ENCODE data around the gene EZR.
"Not testable (repeated sequence)": the region's sequence is repeated elsewhere in the genome, so short reads cannot be mapped to it uniquely, and the experiment has no call there.

Gene EZR

GRCh38 chr6:158826819-158827501, 7.8 kb upstream of the EZR start:
- no CpG with 5 or more reads among the region's 4 CpGs for WGBS, 2 donors (ENCODE audit: extremely low coverage in 2 of 2, insufficient read length in 2 of 2, insufficient replicate concordance in 1 of 2)
- no peak for DNase-seq (ENCODE audit: low spot score)
- H3K4me2 ChIP-seq (ENCODE audit: insufficient read depth, low read length, poor library complexity, severe bottlenecking) = no peak overlapping the region

DNA sequence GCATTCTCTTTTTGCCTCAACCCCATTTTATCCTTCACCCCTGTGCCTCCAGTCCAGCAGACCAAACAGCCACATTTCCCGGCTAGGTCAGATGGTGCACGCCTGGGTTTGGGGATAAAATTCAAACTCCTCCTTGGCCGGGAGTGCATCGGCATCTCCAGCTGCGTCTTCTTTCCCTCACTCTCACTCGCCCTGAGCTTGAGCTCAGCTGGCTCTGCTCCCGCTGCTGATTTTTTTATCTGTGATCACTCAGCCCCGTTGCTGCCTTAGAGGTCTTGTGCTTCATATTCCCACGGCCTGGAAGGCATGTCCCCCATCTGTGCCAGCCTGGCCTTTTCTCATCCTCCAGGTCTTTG, 6.8 kb upstream of the EZR start:
- Histone ChIP-seq H2AFZ (ENCODE audit: low read length) (peak overlapping the region; percentile 36), H2BK120ac (ENCODE audit: low read depth, low read length) (no peak overlapping the region), H3K4me2 (ENCODE audit: insufficient read depth, low read length, poor library complexity, severe bottlenecking) (no peak overlapping the region), H3K9me3 (replicated peaks in 1 of 2; ENCODE audit: control insufficient read depth in 2 of 2, insufficient read depth in 1 of 2, low read depth in 1 of 2, low read length in 2 of 2) (no peaks in the 10 kb centered on the region), H3K4me1 (ENCODE audit: control insufficient read depth in 2 of 2, insufficient read depth in 1 of 2, low read depth in 1 of 2, low read length in 2 of 2) (no peaks in the 10 kb centered on the region), H3K4me3 (ENCODE audit: low read length in 2 of 2) (no peak overlapping the region), H2BK15ac (ENCODE audit: low read length) (no peak overlapping the region), H3K4ac (ENCODE audit: low read length) (no peak overlapping the region), H3K27ac (replicated peaks; ENCODE audit: low read length) (no peak overlapping the region), H3K27me3 (ENCODE audit: control insufficient read depth in 3 of 3, insufficient read depth in 3 of 3, low read depth in 1 of 3, low read length in 3 of 3) (no peaks in the 10 kb centered on the region), H3K23ac (ENCODE audit: low read depth, low read length, poor library complexity) (no peak overlapping the region), H4K91ac (ENCODE audit: low read depth, low read length, poor library complexity) (no peak overlapping the region), H3K36me3 (replicated peaks in 1 of 2; ENCODE audit: control insufficient read depth in 2 of 2, insufficient read depth in 2 of 2, low read length in 2 of 2) (no peaks in the 10 kb centered on the region), H3K18ac (ENCODE audit: low read length) (no peak overlapping the region), H3K9ac (ENCODE audit: low read depth, low read length, poor library complexity) (no peak overlapping the region), H2BK5ac (ENCODE audit: low read length) (no peak overlapping the region), H4K8ac (ENCODE audit: low read depth, low read length) (no peak overlapping the region), H3K79me1 (ENCODE audit: low read depth, low read length) (peaks cover 1% of the 10 kb centered on the region), H3K14ac (ENCODE audit: low read length) (no peak overlapping the region), H2BK12ac (ENCODE audit: low read length) (no peak overlapping the region), H2AK5ac (ENCODE audit: low read depth, low read length) (peak overlapping the region; percentile 21)
- WGBS, 2 donors (ENCODE audit: extremely low coverage in 2 of 2, insufficient read length in 2 of 2, insufficient replicate concordance in 1 of 2) = no CpG with 5 or more reads among the region's 9 CpGs
- no peak for DNase-seq (ENCODE audit: low spot score)

More at GRCh38 chr6:158826819-158827501, 7.8 kb upstream of the EZR start:
- Histone ChIP-seq H4K8ac (ENCODE audit: low read depth, low read length) (no peak overlapping the region), H2AFZ (ENCODE audit: low read length) (no peak overlapping the region), H3K36me3 (replicated peaks in 1 of 2; ENCODE audit: control insufficient read depth in 2 of 2, insufficient read depth in 2 of 2, low read length in 2 of 2) (no peaks in the 10 kb centered on the region), H2BK12ac (ENCODE audit: low read length) (no peak overlapping the region), H3K9me3 (replicated peaks in 1 of 2; ENCODE audit: control insufficient read depth in 2 of 2, insufficient read depth in 1 of 2, low read depth in 1 of 2, low read length in 2 of 2) (no peaks in the 10 kb centered on the region), H3K4me3 (ENCODE audit: low read length in 2 of 2) (no peak overlapping the region), H2BK120ac (ENCODE audit: low read depth, low read length) (no peak overlapping the region), H2AK5ac (ENCODE audit: low read depth, low read length) (no peak overlapping the region), H2BK5ac (ENCODE audit: low read length) (no peak overlapping the region), H3K18ac (ENCODE audit: low read length) (no peak overlapping the region), H3K4ac (ENCODE audit: low read length) (no peak overlapping the region), H2BK15ac (ENCODE audit: low read length) (no peak overlapping the region), H3K9ac (ENCODE audit: low read depth, low read length, poor library complexity) (no peak overlapping the region), H3K23ac (ENCODE audit: low read depth, low read length, poor library complexity) (no peak overlapping the region), H3K14ac (ENCODE audit: low read length) (no peak overlapping the region), H3K27me3 (ENCODE audit: control insufficient read depth in 3 of 3, insufficient read depth in 3 of 3, low read depth in 1 of 3, low read length in 3 of 3) (peaks cover 0 to 6% (median 0%) of the 10 kb centered on the region in 3 experiments), H3K27ac (replicated peaks; ENCODE audit: low read length) (no peak overlapping the region), H3K79me1 (ENCODE audit: low read depth, low read length) (peaks cover 1% of the 10 kb centered on the region), H3K4me1 (ENCODE audit: control insufficient read depth in 2 of 2, insufficient read depth in 1 of 2, low read depth in 1 of 2, low read length in 2 of 2) (no peaks in the 10 kb centered on the region), H4K91ac (ENCODE audit: low read depth, low read length, poor library complexity) (no peak overlapping the region)

- peaks cover 1% of the 10 kb centered on the region for H3K79me1 ChIP-seq (ENCODE audit: low read depth, low read length)
Measured at GRCh38 chr6:158825038-158825950, 6.1 kb upstream of the EZR start.

GRCh38 chr6:158823616-158824015, 4.4 kb upstream of the EZR start:
- not testable (repeated sequence) for H3K14ac ChIP-seq (ENCODE audit: low read length); H2BK120ac ChIP-seq (ENCODE audit: low read depth, low read length); H3K27me3 ChIP-seq (ENCODE audit: control insufficient read depth in 3 of 3, insufficient read depth in 3 of 3, low read depth in 1 of 3, low read length in 3 of 3); H2BK12ac ChIP-seq (ENCODE audit: low read length); H2AK5ac ChIP-seq (ENCODE audit: low read depth, low read length); H3K4me3 ChIP-seq (ENCODE audit: low read length in 2 of 2); H3K18ac ChIP-seq (ENCODE audit: low read length); H3K4me2 ChIP-seq (ENCODE audit: insufficient read depth, low read length, poor library complexity, severe bottlenecking); H3K9ac ChIP-seq (ENCODE audit: low read depth, low read length, poor library complexity); DNase-seq (ENCODE audit: low spot score); H4K91ac ChIP-seq (ENCODE audit: low read depth, low read length, poor library complexity); H3K36me3 ChIP-seq (replicated peaks in 1 of 2; ENCODE audit: control insufficient read depth in 2 of 2, insufficient read depth in 2 of 2, low read length in 2 of 2); H3K4ac ChIP-seq (ENCODE audit: low read length); H2BK15ac ChIP-seq (ENCODE audit: low read length); H2AFZ ChIP-seq (ENCODE audit: low read length); H3K9me3 ChIP-seq (replicated peaks in 1 of 2; ENCODE audit: control insufficient read depth in 2 of 2, insufficient read depth in 1 of 2, low read depth in 1 of 2, low read length in 2 of 2); H3K27ac ChIP-seq (replicated peaks; ENCODE audit: low read length); H4K8ac ChIP-seq (ENCODE audit: low read depth, low read length); H3K79me1 ChIP-seq (ENCODE audit: low read depth, low read length); H2BK5ac ChIP-seq (ENCODE audit: low read length); H3K23ac ChIP-seq (ENCODE audit: low read depth, low read length, poor library complexity); H3K4me1 ChIP-seq (ENCODE audit: control insufficient read depth in 2 of 2, insufficient read depth in 1 of 2, low read depth in 1 of 2, low read length in 2 of 2)
- WGBS, 2 donors (ENCODE audit: extremely low coverage in 2 of 2, insufficient read length in 2 of 2, insufficient replicate concordance in 1 of 2) = no CpG with 5 or more reads among the region's 4 CpGs

More at GRCh38 chr6:158825038-158825950, 6.1 kb upstream of the EZR start:
- Histone ChIP-seq H3K36me3 (replicated peaks in 1 of 2; ENCODE audit: control insufficient read depth in 2 of 2, insufficient read depth in 2 of 2, low read length in 2 of 2) (no peaks in the 10 kb centered on the region), H2AFZ (ENCODE audit: low read length) (peak overlapping the region; percentile 36), H4K8ac (ENCODE audit: low read depth, low read length) (no peak overlapping the region), H3K27ac (replicated peaks; ENCODE audit: low read length) (no peak overlapping the region), H3K4me3 (ENCODE audit: low read length in 2 of 2) (no peak overlapping the region), H2BK5ac (ENCODE audit: low read length) (no peak overlapping the region), H3K4ac (ENCODE audit: low read length) (no peak overlapping the region), H3K14ac (ENCODE audit: low read length) (no peak overlapping the region), H3K27me3 (ENCODE audit: control insufficient read depth in 3 of 3, insufficient read depth in 3 of 3, low read depth in 1 of 3, low read length in 3 of 3) (no peaks in the 10 kb centered on the region), H3K9ac (ENCODE audit: low read depth, low read length, poor library complexity) (no peak overlapping the region), H2BK12ac (ENCODE audit: low read length) (no peak overlapping the region), H3K18ac (ENCODE audit: low read length) (no peak overlapping the region), H2AK5ac (ENCODE audit: low read depth, low read length) (no peak overlapping the region), H3K4me2 (ENCODE audit: insufficient read depth, low read length, poor library complexity, severe bottlenecking) (no peak overlapping the region), H3K4me1 (ENCODE audit: control insufficient read depth in 2 of 2, insufficient read depth in 1 of 2, low read depth in 1 of 2, low read length in 2 of 2) (no peaks in the 10 kb centered on the region), H2BK15ac (ENCODE audit: low read length) (no peak overlapping the region), H2BK120ac (ENCODE audit: low read depth, low read length) (no peak overlapping the region), H3K23ac (ENCODE audit: low read depth, low read length, poor library complexity) (no peak overlapping the region), H3K9me3 (replicated peaks in 1 of 2; ENCODE audit: control insufficient read depth in 2 of 2, insufficient read depth in 1 of 2, low read depth in 1 of 2, low read length in 2 of 2) (no peaks in the 10 kb centered on the region), H4K91ac (ENCODE audit: low read depth, low read length, poor library complexity) (no peak overlapping the region)
- no CpG with 5 or more reads among the region's 13 CpGs for WGBS, 2 donors (ENCODE audit: extremely low coverage in 2 of 2, insufficient read length in 2 of 2, insufficient replicate concordance in 1 of 2)
- DNase-seq (ENCODE audit: low spot score) = no peak

All from neuronal stem cell (in vitro differentiated cells).